Stimulated activated CD8-positive, alpha-beta memory T cell treated with anti-CD3 and anti-CD28 coated beads, Interleukin-12 subunit alpha, Interleukin-12 subunit beta, amount 100 ng/mL, for 24 hours (primary cell): Measurements from ENCODE around the gene DNAH8.
"Not testable (repeated sequence)": the region's sequence is repeated elsewhere in the genome, so short reads cannot be mapped to it uniquely, and the experiment has no call there.

Source experiments
- DNase-seq: peaks from one replicate; pipeline ENCODE4 v3.0.0-alpha.2; 2020; ENCODE audit errors: extremely low read depth

The DNAH8 gene

GRCh38 chr6:38909015-38909730 is 194.1 kb downstream of the DNAH8 start:
- no peak for DNase-seq

GRCh38 chr6:38910207-38910606 is 195.1 kb downstream of the DNAH8 start:
- no peak for DNase-seq

- DNase-seq: no peak
Observed at GRCh38 chr6:38912378-38912777, 197.3 kb downstream of the DNAH8 start.

- DNase-seq: no peak
Observed at GRCh38 chr6:38915205-38915925, 200.3 kb downstream of the DNAH8 start.

- DNase-seq: not testable (repeated sequence)
Observed at GRCh38 chr6:38921540-38921939, 206.4 kb downstream of the DNAH8 start.

- no peak for DNase-seq
Observed at GRCh38 chr6:38924791-38925509, 209.8 kb downstream of the DNAH8 start.

GRCh38 chr6:38929560-38929959 is 214.4 kb downstream of the DNAH8 start:
- DNase-seq: no peak

GRCh38 chr6:38933426-38933825 is 218.3 kb downstream of the DNAH8 start:
- no peak for DNase-seq

GRCh38 chr6:38935051-38935450 is 219.9 kb downstream of the DNAH8 start:
- no peak for DNase-seq

- DNase-seq: no peak
Observed at GRCh38 chr6:38937839-38938613, 222.9 kb downstream of the DNAH8 start.

GRCh38 chr6:38938741-38939140 is 223.6 kb downstream of the DNAH8 start:
- no peak for DNase-seq

GRCh38 chr6:38942442-38942841 is 227.3 kb downstream of the DNAH8 start:
- DNase-seq: no peak

- DNase-seq: no peak
Observed at GRCh38 chr6:38942965-38943364, 227.9 kb downstream of the DNAH8 start.

GRCh38 chr6:38943964-38944363 is 228.9 kb downstream of the DNAH8 start:
- DNase-seq: no peak

- DNase-seq: no peak
Observed at GRCh38 chr6:38944655-38945279, 229.7 kb downstream of the DNAH8 start.

GRCh38 chr6:38955861-38956260 is 240.8 kb downstream of the DNAH8 start:
- no peak for DNase-seq

GRCh38 chr6:38957426-38957825 is 242.3 kb downstream of the DNAH8 start:
- no peak for DNase-seq

GRCh38 chr6:38959138-38959537 is 244.0 kb downstream of the DNAH8 start:
- DNase-seq: no peak

- no peak for DNase-seq
Observed at GRCh38 chr6:38968702-38969149, 253.6 kb downstream of the DNAH8 start.

GRCh38 chr6:38973178-38974057 is 258.3 kb downstream of the DNAH8 start:
- no peak for DNase-seq
